Measurements from ENCODE around the gene DYNLRB1.

Gene DYNLRB1

DNA sequence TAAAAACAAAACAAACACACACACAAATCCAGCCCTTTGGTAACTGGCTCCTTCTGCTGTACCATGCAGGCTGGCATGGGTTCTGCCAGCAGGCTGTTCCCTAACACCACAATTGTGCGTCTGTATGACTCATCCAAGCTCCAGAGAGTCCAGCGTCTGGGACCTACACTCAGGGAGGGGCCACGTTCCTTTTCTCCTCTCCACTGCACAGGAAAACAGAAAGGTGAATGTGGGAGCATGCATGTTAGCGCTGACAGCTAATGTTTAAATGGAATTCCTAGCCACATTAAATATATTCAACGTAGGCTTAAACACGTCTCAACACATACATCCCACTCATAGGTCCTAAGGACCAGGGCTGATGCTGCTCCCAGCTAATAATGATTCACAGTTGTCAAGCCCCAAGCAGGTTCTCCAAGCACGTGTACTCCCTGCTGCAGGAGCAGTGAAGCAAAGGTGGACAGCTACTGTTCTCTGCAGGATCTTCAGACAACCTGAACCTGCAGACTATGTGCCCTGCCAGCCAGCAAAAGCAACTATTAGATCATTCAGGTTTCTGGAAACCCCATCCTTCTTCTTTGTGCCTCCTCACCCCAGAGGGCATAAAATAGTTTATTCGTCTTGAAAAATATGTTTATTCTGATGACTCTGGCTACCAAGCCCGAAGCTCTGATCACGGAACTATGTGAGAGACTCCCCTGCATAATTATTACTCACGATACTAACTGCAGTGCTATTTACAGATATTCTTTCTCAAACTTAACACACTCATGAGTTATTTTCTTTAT, 63.2 kb downstream of the DYNLRB1 start:
- DNase-seq (ENCODE audit: low read depth) = no peak

GRCh38 chr20:34579979-34580940, 64.0 kb downstream of the DYNLRB1 start:
- DNase-seq (ENCODE audit: low read depth) = no peak

- no peak for DNase-seq (ENCODE audit: low read depth)
Observed at GRCh38 chr20:34581341-34582184, 65.3 kb downstream of the DYNLRB1 start.

- DNase-seq (ENCODE audit: low read depth) = no peak
Observed at GRCh38 chr20:34582221-34582620, 66.0 kb downstream of the DYNLRB1 start.

DNA sequence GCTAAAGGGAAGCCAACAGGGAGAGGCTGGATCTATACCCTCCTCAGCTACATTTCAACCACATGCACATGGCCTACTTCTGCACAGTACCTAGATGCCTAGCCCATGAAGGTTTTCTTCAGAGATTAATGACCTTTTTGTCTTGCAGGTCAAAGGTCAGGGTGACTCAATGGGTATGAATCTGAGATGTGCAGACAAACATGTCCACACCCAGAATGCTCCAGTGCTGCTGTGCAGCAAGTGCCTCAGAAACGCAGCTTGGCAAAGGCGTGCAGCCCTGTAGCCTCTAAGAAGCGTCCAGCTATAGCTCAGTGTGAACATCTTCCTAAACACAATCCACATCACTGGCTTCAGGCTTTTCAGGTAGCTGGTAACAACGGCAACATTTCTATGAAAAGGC, 66.7 kb downstream of the DYNLRB1 start:
- DNase-seq (ENCODE audit: low read depth) = no peak

- no peak for DNase-seq (ENCODE audit: low read depth)
Observed at GRCh38 chr20:34583544-34583943, 67.3 kb downstream of the DYNLRB1 start.

- DNase-seq (ENCODE audit: low read depth) = no peak
Observed at GRCh38 chr20:34585019-34585418, 68.8 kb downstream of the DYNLRB1 start.

DNA sequence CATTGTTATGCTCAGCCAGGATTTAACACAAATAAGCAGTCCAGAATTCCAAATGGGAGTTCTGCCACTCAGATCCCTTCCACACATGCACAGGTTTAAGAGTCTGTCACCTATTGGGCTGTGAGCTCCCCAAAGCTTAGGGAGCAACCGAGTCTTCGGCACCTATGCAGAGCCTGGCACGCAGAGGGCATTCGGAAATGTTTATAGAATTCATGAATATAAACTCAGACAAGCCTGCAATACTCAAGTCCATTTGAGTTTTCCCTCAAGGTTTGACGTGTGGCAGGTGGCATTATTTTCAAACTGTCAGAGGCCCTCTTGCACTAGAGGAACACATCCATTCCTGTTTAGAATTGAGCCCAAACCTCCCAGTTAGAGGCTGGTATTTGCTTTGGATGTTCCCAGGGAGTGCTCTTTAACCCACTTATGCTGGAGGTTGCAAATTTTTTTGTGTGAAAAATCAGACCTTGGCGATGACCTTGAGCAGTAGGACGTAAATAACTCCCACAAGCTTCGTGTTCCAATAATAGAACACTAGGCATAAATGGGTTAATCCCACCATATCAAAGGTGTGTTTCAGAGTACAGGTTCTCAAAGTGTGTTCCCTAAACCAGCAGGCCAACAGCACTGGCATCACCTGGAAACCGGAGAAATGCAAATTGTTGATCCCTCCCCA, 70.4 kb downstream of the DYNLRB1 start:
- no peak for DNase-seq (ENCODE audit: low read depth)
